HG03521 (cell line): ENCODE results near the gene MRPS24.
"Not testable (repeated sequence)": the region's sequence is repeated elsewhere in the genome, so short reads cannot be mapped to it uniquely, and the experiment has no call there.

Source experiments
- ATAC-seq: cut with Tn5 transposase; IDR thresholded peaks from one replicate; pipeline ENCODE4 v1.9.1; 2021; ENCODE audit warnings: mild to moderate bottlenecking, moderate library complexity; ENCODE audit not compliant: unreplicated experiment

The MRPS24 gene

GRCh38 chr7:43843296-43843695 lies 26.0 kb downstream of the MRPS24 start:
- ATAC-seq: no peak

- no peak for ATAC-seq
Measured at GRCh38 chr7:43838201-43838658, 31.1 kb downstream of the MRPS24 start.

- peak; percentile 58 for ATAC-seq
Measured at GRCh38 chr7:43834463-43835251, 34.7 kb downstream of the MRPS24 start.

- not testable (repeated sequence) for ATAC-seq
Measured at GRCh38 chr7:43830917-43831316, 38.4 kb downstream of the MRPS24 start.

- no peak for ATAC-seq
Measured at GRCh38 chr7:43825391-43825808, 43.9 kb downstream of the MRPS24 start.

- ATAC-seq: no peak
Measured at GRCh38 chr7:43824963-43825362, 44.4 kb downstream of the MRPS24 start.

GRCh38 chr7:43824513-43824912 lies 44.8 kb downstream of the MRPS24 start:
- not testable (repeated sequence) for ATAC-seq

- ATAC-seq: no peak
Measured at GRCh38 chr7:43823941-43824340, 45.4 kb downstream of the MRPS24 start.

- not testable (repeated sequence) for ATAC-seq
Measured at GRCh38 chr7:43823425-43823824, 45.9 kb downstream of the MRPS24 start.
